ENCODE results near the gene PAFAH1B2. TPM values are rescaled to one million over a fixed set of nuclear protein-coding genes. Genes with fewer than 3 reads are reported as not detected.
"Not testable (repeated sequence)": the region's sequence is repeated elsewhere in the genome, so short reads cannot be mapped to it uniquely, and the experiment has no call there.

The PAFAH1B2 gene
- total RNA-seq, 2 experiments from 2014 or later = 59.9 to 62.8 TPM

- H3K4me3 ChIP-seq (ENCODE audit: low read depth, low read length, poor library complexity, severe bottlenecking); H3K27ac ChIP-seq (ENCODE audit: low read depth, low read length, poor library complexity, severe bottlenecking); H3K4me1 ChIP-seq (ENCODE audit: insufficient read depth, low read length, poor library complexity, severe bottlenecking); H3K79me2 ChIP-seq (ENCODE audit: insufficient read depth, low read depth, low read length); H4K20me1 ChIP-seq (ENCODE audit: insufficient read depth, low read length); BruUV-seq (replicated peaks); DNase-seq (ENCODE audit: low spot score); H2AFZ ChIP-seq (ENCODE audit: low read length); H3K4me2 ChIP-seq (ENCODE audit: low read length); H3K9me3 ChIP-seq (ENCODE audit: low read length); CTCF ChIA-PET (ENCODE audit: unreplicated experiment); POLR2A ChIA-PET; H3K9me2 ChIP-seq (ENCODE audit: insufficient read depth, low read length); intact Hi-C loops (cut with micrococcal nuclease; ENCODE audit: unreplicated experiment): not testable (repeated sequence)
- peaks cover 42% of the 10 kb centered on the region for H3K36me3 ChIP-seq (ENCODE audit: insufficient read depth, low read length)
Measured at GRCh38 chr11:117208710-117209109, 64.6 kb downstream of the PAFAH1B2 start.

GRCh38 chr11:117209351-117210125, 65.5 kb downstream of the PAFAH1B2 start:
- H4K20me1 ChIP-seq (ENCODE audit: insufficient read depth, low read length); DNase-seq (ENCODE audit: low spot score); POLR2A ChIA-PET; H3K27ac ChIP-seq (ENCODE audit: low read depth, low read length, poor library complexity, severe bottlenecking); intact Hi-C loops (cut with micrococcal nuclease; ENCODE audit: unreplicated experiment); H3K4me2 ChIP-seq (ENCODE audit: low read length); H3K9me2 ChIP-seq (ENCODE audit: insufficient read depth, low read length); H3K79me2 ChIP-seq (ENCODE audit: insufficient read depth, low read depth, low read length); H2AFZ ChIP-seq (ENCODE audit: low read length); H3K9me3 ChIP-seq (ENCODE audit: low read length); CTCF ChIA-PET (ENCODE audit: unreplicated experiment); H3K4me1 ChIP-seq (ENCODE audit: insufficient read depth, low read length, poor library complexity, severe bottlenecking); BruUV-seq (replicated peaks); H3K4me3 ChIP-seq (ENCODE audit: low read depth, low read length, poor library complexity, severe bottlenecking): not testable (repeated sequence)
- H3K36me3 ChIP-seq (ENCODE audit: insufficient read depth, low read length) = peaks cover 43% of the 10 kb centered on the region

GRCh38 chr11:117210620-117211019, 66.5 kb downstream of the PAFAH1B2 start:
- H3K9me2 ChIP-seq (ENCODE audit: insufficient read depth, low read length) = no peaks in the 10 kb centered on the region
- no peak overlapping the region for H3K4me3 ChIP-seq (ENCODE audit: low read depth, low read length, poor library complexity, severe bottlenecking)
- no peak overlapping the region for H2AFZ ChIP-seq (ENCODE audit: low read length)
- no peaks in the 10 kb centered on the region for H3K9me3 ChIP-seq (ENCODE audit: low read length)
- TF ChIP-seq EZH2phosphoT487 (IDR thresholded peaks at IDR 0.05; ENCODE audit: borderline replicate concordance, low read depth, low read length) = no peak
- TF ChIP-seq CTCF (conservative IDR thresholded peaks at IDR 0.05; ENCODE audit: low read length) = no peak
- no TSS peak for BruUV-seq (replicated peaks)
- no peak for DNase-seq (ENCODE audit: low spot score)
- H4K20me1 ChIP-seq (ENCODE audit: insufficient read depth, low read length) = no peaks in the 10 kb centered on the region
- POLR2A ChIA-PET = interaction anchor here (1.1 kb wide), 1 partner anchor 14 kb away, joined by 3 read pairs; no protein-coding TSS in a partner anchor
- intact Hi-C loops (cut with micrococcal nuclease; ENCODE audit: unreplicated experiment) = no loop called here
- CTCF ChIA-PET (ENCODE audit: unreplicated experiment) = no interaction called here
- no peak overlapping the region for H3K27ac ChIP-seq (ENCODE audit: low read depth, low read length, poor library complexity, severe bottlenecking)
- H3K36me3 ChIP-seq (ENCODE audit: insufficient read depth, low read length) = peaks cover 39% of the 10 kb centered on the region
- no peaks in the 10 kb centered on the region for H3K4me1 ChIP-seq (ENCODE audit: insufficient read depth, low read length, poor library complexity, severe bottlenecking)
- no peaks in the 10 kb centered on the region for H3K79me2 ChIP-seq (ENCODE audit: insufficient read depth, low read depth, low read length)
- H3K4me2 ChIP-seq (ENCODE audit: low read length) = no peak overlapping the region

Data from OCI-LY7 (cell line).